Measurements from ENCODE around the gene CSF2. TPM values are rescaled to one million over a fixed set of nuclear protein-coding genes. Genes with fewer than 3 reads are reported as not detected.

Gene CSF2
- total RNA-seq, 1 donor from 2014 or later = not detected

DNA sequence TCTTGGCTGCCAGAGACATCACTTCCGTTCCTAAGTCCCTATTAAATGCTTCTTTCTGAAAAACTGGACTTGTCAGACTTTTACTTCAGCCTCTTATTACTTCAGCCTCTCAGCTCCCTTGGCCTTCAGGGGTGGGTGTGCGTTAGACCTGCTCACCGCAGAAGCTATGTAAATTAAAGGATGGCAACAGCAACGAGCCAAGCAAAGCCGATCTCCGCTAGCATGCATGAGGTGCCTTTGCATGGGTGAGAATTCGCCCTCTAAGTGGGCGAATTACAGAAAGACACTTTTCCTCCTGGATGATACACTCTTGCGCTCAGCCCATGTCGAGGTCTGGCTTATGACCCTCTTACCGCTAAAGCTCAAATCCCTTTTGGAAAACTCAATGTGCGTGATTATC lies 24.0 kb upstream of the CSF2 start:
- no peak overlapping the region for H3K27ac Mint-ChIP-seq (ENCODE audit: unreplicated experiment)
- H3K36me3 Mint-ChIP-seq (ENCODE audit: unreplicated experiment) = no peaks in the 10 kb centered on the region
- no peaks in the 10 kb centered on the region for H3K9me3 Mint-ChIP-seq (ENCODE audit: unreplicated experiment)
- TF ChIP-seq CTCF (IDR thresholded peaks at IDR 0.05; ENCODE audit: partially characterized antibody, unreplicated experiment) = no peak
- H3K4me1 Mint-ChIP-seq (ENCODE audit: low read depth, unreplicated experiment) = peaks cover 12% of the 10 kb centered on the region
- peaks cover 11% of the 10 kb centered on the region for H3K27me3 Mint-ChIP-seq (ENCODE audit: unreplicated experiment)
- H3K4me3 Mint-ChIP-seq (ENCODE audit: unreplicated experiment) = no peak overlapping the region
- DNase-seq = peak; percentile 2

DNA sequence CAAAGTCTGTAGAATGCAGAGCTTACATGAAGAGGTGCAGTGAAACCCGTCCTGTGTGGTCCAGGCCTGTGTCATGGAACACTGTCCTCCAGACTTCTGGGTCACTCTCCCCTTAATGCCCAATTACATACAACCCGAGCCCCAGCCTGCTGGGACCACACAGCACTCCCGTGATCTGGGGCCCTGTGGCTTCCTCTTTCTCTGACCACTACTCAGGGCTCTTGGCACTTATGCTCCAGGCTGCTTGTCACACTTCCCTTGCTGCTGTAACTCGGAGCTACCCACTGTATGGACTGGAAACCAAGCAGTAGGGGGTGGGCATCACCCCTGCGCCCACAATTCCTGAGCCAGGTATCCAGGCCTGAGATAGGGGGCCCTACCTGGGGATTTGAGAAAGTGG lies 23.5 kb upstream of the CSF2 start:
- Mint-ChIP-seq H3K9me3 (ENCODE audit: unreplicated experiment) (no peaks in the 10 kb centered on the region), H3K27ac (ENCODE audit: unreplicated experiment) (no peak overlapping the region), H3K4me3 (ENCODE audit: unreplicated experiment) (no peak overlapping the region), H3K4me1 (ENCODE audit: low read depth, unreplicated experiment) (peaks cover 12% of the 10 kb centered on the region), H3K36me3 (ENCODE audit: unreplicated experiment) (no peaks in the 10 kb centered on the region), H3K27me3 (ENCODE audit: unreplicated experiment) (peaks cover 11% of the 10 kb centered on the region)
- no peak for TF ChIP-seq CTCF (IDR thresholded peaks at IDR 0.05; ENCODE audit: partially characterized antibody, unreplicated experiment)
- DNase-seq = peak; percentile 8

- Mint-ChIP-seq H3K27ac (ENCODE audit: unreplicated experiment) (peak overlapping the region; percentile 33), H3K4me1 (ENCODE audit: low read depth, unreplicated experiment) (peaks cover 12% of the 10 kb centered on the region), H3K9me3 (ENCODE audit: unreplicated experiment) (no peaks in the 10 kb centered on the region), H3K4me3 (ENCODE audit: unreplicated experiment) (peak overlapping the region; percentile 45), H3K27me3 (ENCODE audit: unreplicated experiment) (peaks cover 11% of the 10 kb centered on the region), H3K36me3 (ENCODE audit: unreplicated experiment) (no peaks in the 10 kb centered on the region)
- DNase-seq = peak; percentile 34
- no peak for TF ChIP-seq CTCF (IDR thresholded peaks at IDR 0.05; ENCODE audit: partially characterized antibody, unreplicated experiment)
Measured at GRCh38 chr5:132050661-132051552, 22.7 kb upstream of the CSF2 start.

GRCh38 chr5:132052520-132052919 lies 21.1 kb upstream of the CSF2 start:
- no peaks in the 10 kb centered on the region for H3K36me3 Mint-ChIP-seq (ENCODE audit: unreplicated experiment)
- TF ChIP-seq CTCF (IDR thresholded peaks at IDR 0.05; ENCODE audit: partially characterized antibody, unreplicated experiment) = no peak
- peaks cover 11% of the 10 kb centered on the region for H3K27me3 Mint-ChIP-seq (ENCODE audit: unreplicated experiment)
- peak; percentile 13 for DNase-seq
- peaks cover 12% of the 10 kb centered on the region for H3K4me1 Mint-ChIP-seq (ENCODE audit: low read depth, unreplicated experiment)
- no peaks in the 10 kb centered on the region for H3K9me3 Mint-ChIP-seq (ENCODE audit: unreplicated experiment)
- H3K27ac Mint-ChIP-seq (ENCODE audit: unreplicated experiment) = no peak overlapping the region
- H3K4me3 Mint-ChIP-seq (ENCODE audit: unreplicated experiment) = no peak overlapping the region

- DNase-seq = peak; percentile 9
- no peaks in the 10 kb centered on the region for H3K9me3 Mint-ChIP-seq (ENCODE audit: unreplicated experiment)
Measured at GRCh38 chr5:132053483-132053882, 20.1 kb upstream of the CSF2 start.

More at GRCh38 chr5:132053483-132053882, 20.1 kb upstream of the CSF2 start:
- H3K27me3 Mint-ChIP-seq (ENCODE audit: unreplicated experiment) = peaks cover 11% of the 10 kb centered on the region
- H3K27ac Mint-ChIP-seq (ENCODE audit: unreplicated experiment) = no peak overlapping the region
- TF ChIP-seq CTCF (IDR thresholded peaks at IDR 0.05; ENCODE audit: partially characterized antibody, unreplicated experiment) = no peak
- peaks cover 12% of the 10 kb centered on the region for H3K4me1 Mint-ChIP-seq (ENCODE audit: low read depth, unreplicated experiment)
- H3K36me3 Mint-ChIP-seq (ENCODE audit: unreplicated experiment) = no peaks in the 10 kb centered on the region
- H3K4me3 Mint-ChIP-seq (ENCODE audit: unreplicated experiment) = no peak overlapping the region

Data from glutamatergic neuron (in vitro differentiated cells).